ENCODE data around the gene AKNA. TPM values are rescaled to one million over a fixed set of nuclear protein-coding genes. Genes with fewer than 3 reads are reported as not detected.

Gene AKNA
- polyA plus RNA-seq, 1 experiment: 7.0 TPM

DNA sequence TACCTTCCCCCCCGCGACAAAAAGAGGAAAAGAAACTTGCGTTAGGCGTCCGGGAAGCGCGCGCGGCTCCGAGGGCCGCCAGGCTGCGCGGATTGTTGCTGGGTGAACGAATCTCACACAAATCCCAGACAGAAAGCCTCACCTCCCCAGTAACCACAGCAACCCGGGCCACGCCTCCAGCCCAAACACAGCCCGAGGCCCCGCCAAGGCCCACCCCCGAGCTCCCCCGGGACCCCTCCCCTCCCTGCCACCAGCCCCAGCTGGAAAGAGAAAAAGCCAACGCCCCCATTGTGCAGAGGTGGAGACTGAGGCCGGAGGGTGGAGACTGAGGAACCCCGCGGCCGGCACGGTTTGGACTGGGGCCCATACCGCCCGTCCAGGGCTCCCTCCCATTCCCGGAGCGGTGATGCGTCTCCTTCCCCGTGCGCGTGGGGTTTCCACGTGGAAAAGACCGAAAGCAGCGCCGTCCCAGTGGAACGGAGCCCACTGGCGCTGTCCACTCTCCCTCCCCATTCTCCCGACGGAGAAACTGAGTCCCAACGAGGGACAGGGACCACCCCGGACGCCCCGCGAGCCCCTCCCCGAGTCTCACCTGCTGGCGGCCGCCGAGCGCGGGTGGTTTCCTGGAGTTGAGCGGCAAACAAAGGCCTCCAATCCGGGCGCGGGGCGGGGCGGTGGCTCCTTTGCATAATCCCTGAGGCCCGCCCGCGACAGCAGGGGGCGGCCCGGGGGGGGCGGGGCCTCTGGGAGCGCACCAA, 10.2 kb upstream of the AKNA start:
- ChIA-PET POLR2A (interaction anchor here (2.4 kb wide), 1 partner anchor 11 kb away, joined by 12 read pairs; the partner anchor contains the start of gene AKNA), CTCF (interaction anchor here (0.7 to 2.8 kb wide), 3 partner anchors 8 to 255 kb away, joined by 3 to 15 read pairs (median 10); no protein-coding TSS in a partner anchor)
- H3K4me3 ChIP-seq (ENCODE audit: low read depth, low read length): peak overlapping the region; percentile 87
- peak overlapping the region; percentile 73 for H3K27ac ChIP-seq (ENCODE audit: low read depth, low read length)
- no peaks in the 10 kb centered on the region; the same call in 1 of the 2 replicates for H3K9me3 ChIP-seq (ENCODE audit: control insufficient read depth, insufficient read depth, low read length)
- no peaks in the 10 kb centered on the region for H3K27me3 ChIP-seq (ENCODE audit: control insufficient read depth, insufficient read depth, low read length)
- peak; percentile 71 for DNase-seq (ENCODE audit: low read depth, low spot score)
- TF ChIP-seq, protein P1, sequence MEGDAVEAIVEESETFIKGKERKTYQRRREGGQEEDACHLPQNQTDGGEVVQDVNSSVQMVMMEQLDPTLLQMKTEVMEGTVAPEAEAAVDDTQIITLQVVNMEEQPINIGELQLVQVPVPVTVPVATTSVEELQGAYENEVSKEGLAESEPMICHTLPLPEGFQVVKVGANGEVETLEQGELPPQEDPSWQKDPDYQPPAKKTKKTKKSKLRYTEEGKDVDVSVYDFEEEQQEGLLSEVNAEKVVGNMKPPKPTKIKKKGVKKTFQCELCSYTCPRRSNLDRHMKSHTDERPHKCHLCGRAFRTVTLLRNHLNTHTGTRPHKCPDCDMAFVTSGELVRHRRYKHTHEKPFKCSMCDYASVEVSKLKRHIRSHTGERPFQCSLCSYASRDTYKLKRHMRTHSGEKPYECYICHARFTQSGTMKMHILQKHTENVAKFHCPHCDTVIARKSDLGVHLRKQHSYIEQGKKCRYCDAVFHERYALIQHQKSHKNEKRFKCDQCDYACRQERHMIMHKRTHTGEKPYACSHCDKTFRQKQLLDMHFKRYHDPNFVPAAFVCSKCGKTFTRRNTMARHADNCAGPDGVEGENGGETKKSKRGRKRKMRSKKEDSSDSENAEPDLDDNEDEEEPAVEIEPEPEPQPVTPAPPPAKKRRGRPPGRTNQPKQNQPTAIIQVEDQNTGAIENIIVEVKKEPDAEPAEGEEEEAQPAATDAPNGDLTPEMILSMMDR (IDR thresholded peaks at IDR 0.05; ENCODE audit: low read depth, low read length): no peak

GRCh38 chr9:114397219-114397847, 9.6 kb upstream of the AKNA start:
- TF ChIP-seq, protein P1 (IDR thresholded peaks at IDR 0.05; ENCODE audit: low read depth, low read length): no peak
- DNase-seq (ENCODE audit: low read depth, low spot score): no peak
- ChIA-PET CTCF (interaction anchor here (0.7 to 2.8 kb wide), 3 partner anchors 8 to 256 kb away, joined by 3 to 15 read pairs (median 10); no protein-coding TSS in a partner anchor), POLR2A (interaction anchor here (0.6 to 2.4 kb wide), 2 partner anchors 10 to 12 kb away, joined by 3 to 12 read pairs; partner anchors contain the start of gene AKNA)
- Histone ChIP-seq H3K27ac (ENCODE audit: low read depth, low read length) (peak overlapping the region; percentile 70), H3K9me3 (ENCODE audit: control insufficient read depth, insufficient read depth, low read length) (no peaks in the 10 kb centered on the region; the same call in 1 of the 2 replicates), H3K27me3 (ENCODE audit: control insufficient read depth, insufficient read depth, low read length) (no peaks in the 10 kb centered on the region), H3K4me3 (ENCODE audit: low read depth, low read length) (peak overlapping the region; percentile 87)

- Histone ChIP-seq H3K9me3 (ENCODE audit: control insufficient read depth, insufficient read depth, low read length) (no peaks in the 10 kb centered on the region; the same call in 1 of the 2 replicates), H3K27ac (ENCODE audit: low read depth, low read length) (peak overlapping the region; percentile 70), H3K4me3 (ENCODE audit: low read depth, low read length) (peak overlapping the region; percentile 87), H3K27me3 (ENCODE audit: control insufficient read depth, insufficient read depth, low read length) (no peaks in the 10 kb centered on the region)
- TF ChIP-seq, protein P1 (IDR thresholded peaks at IDR 0.05; ENCODE audit: low read depth, low read length): no peak
- POLR2A ChIA-PET: interaction anchor here (0.6 to 2.4 kb wide), 2 partner anchors 10 to 13 kb away, joined by 3 to 12 read pairs; partner anchors contain the start of gene AKNA
- DNase-seq (ENCODE audit: low read depth, low spot score): peak; percentile 75
- CTCF ChIA-PET: interaction anchor here (2.2 to 2.8 kb wide), 2 partner anchors 9 to 257 kb away, joined by 10 to 15 read pairs; no protein-coding TSS in a partner anchor
These were observed 8.9 kb upstream of the AKNA start for GRCh38 chr9:114396558-114397218.

DNA sequence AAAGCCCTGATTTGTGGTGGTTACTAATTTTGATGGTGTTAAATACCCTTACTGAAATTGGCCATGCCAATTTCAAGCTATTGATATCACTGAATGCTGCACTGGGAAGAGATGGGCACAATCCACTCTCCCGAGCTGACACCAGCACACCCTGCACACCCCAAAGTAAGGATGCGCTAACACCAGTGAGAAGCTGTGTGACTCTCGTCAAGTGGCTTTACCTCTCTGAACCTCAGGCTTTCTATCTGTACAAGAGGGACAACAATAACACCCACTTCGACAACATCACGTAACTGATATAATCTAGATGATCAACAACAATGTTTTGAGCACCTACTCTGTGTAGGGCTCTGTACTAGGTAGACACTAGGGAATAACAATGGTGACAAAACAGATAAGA, 8.0 kb upstream of the AKNA start:
- no peaks in the 10 kb centered on the region for H3K27me3 ChIP-seq (ENCODE audit: control insufficient read depth, insufficient read depth, low read length)
- H3K4me3 ChIP-seq (ENCODE audit: low read depth, low read length): no peak overlapping the region
- TF ChIP-seq, protein P1 (IDR thresholded peaks at IDR 0.05; ENCODE audit: low read depth, low read length): no peak
- ChIA-PET POLR2A (interaction anchor here (2.4 kb wide), 1 partner anchor 9 kb away, joined by 12 read pairs; the partner anchor contains the start of gene AKNA), CTCF (interaction anchor here (2.2 to 2.8 kb wide), 2 partner anchors 10 to 258 kb away, joined by 10 to 15 read pairs; no protein-coding TSS in a partner anchor)
- no peak for DNase-seq (ENCODE audit: low read depth, low spot score)
- H3K27ac ChIP-seq (ENCODE audit: low read depth, low read length): no peak overlapping the region
- H3K9me3 ChIP-seq (ENCODE audit: control insufficient read depth, insufficient read depth, low read length): no peaks in the 10 kb centered on the region; the same call in 1 of the 2 replicates

All from AG04450 (cell line).